Suppressor macrophage treated with lipopolysaccharide for 1 hour (primary cell): ENCODE data around the gene DROSHA.

Source experiments
- DNase-seq, 3 donors: peaks; one replicate each; pipeline ENCODE4 v3.0.0-alpha.2; 2020 to 2022

The DROSHA gene

DNA sequence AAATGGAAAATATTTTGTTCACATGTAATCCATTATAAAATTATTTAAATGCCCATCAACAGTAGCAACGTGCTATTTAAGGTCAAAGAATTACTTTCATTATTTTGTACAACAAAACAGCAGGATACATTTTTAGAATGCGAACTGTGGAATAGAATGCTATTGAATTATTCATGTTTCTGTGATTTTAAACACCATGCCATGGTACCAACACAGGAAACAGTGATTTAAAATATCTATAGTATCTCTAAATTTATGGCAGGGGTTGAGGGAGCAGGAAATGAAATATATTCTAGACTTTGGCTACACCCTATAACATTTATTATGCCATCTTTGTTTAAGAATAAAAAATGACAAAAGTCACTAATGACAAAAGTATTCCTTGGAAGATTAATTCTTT lies 62.4 kb downstream of the DROSHA start:
- no peak for DNase-seq

DNA sequence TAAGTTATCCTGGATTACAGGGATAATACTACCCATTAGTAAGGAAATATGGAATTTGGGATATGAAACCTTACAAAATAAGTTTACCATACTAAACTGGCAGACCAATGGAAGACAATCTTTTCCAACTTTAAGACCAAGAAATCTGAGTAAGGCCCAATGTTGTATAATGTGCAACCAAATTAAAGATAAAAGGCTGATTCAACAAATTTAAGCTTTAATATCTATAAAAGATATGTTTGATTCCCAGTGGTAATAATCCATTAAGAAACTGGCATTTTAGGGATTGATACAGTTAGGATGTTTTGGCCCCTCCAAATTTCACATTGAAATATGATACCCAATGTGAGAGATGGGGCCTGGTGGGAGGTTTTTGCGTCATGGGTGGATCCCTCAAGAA lies 66.6 kb downstream of the DROSHA start:
- DNase-seq = no peak

- DNase-seq = no peak
Observed at GRCh38 chr5:31464081-31464480, 67.8 kb downstream of the DROSHA start.

- no peak for DNase-seq
Observed at GRCh38 chr5:31463351-31463750, 68.5 kb downstream of the DROSHA start.

DNA sequence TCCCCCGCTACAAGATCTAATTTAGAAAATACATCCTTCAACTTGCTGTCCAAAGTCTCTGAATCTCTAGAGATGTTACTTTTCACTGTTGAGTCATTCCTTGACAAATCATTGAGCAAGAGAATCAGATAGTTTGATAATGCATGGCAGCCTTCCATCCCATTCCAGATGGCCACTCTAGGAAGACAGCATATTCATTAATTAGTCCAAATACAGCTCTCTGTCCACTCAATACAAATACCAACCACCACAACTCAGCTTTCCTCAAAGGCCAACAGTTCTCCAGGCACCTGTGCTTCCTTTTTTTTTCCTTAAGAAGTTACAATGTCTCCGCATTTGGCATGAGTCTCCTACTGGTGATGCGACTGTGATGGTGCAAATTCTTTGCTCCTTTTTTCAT lies 72.3 kb downstream of the DROSHA start:
- DNase-seq = no peak

- DNase-seq = no peak
Observed at GRCh38 chr5:31455172-31455571, 76.7 kb downstream of the DROSHA start.

- no peak for DNase-seq
Observed at GRCh38 chr5:31453522-31453921, 78.4 kb downstream of the DROSHA start.

- no peak for DNase-seq
Observed at GRCh38 chr5:31452314-31452713, 79.6 kb downstream of the DROSHA start.

DNA sequence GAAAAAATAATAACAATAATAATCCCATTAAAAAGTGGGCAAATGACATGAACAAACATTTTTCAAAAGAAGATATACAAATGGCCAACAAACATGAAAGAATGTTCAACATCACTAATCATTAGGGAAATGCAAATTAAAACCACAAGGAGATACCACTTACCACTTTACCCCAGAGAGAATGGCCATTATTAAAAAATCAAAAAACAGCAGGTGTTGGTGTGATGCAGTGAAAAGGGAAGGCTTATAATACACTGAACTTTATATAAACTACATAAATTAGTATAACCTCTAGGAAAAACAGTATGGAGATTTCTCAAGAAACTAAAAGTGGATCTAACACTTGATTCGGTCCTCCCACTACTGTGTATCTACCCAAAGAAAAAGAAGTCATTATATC lies 81.9 kb downstream of the DROSHA start:
- no peak for DNase-seq

- DNase-seq = no peak
Observed at GRCh38 chr5:31449174-31449573, 82.7 kb downstream of the DROSHA start.

DNA sequence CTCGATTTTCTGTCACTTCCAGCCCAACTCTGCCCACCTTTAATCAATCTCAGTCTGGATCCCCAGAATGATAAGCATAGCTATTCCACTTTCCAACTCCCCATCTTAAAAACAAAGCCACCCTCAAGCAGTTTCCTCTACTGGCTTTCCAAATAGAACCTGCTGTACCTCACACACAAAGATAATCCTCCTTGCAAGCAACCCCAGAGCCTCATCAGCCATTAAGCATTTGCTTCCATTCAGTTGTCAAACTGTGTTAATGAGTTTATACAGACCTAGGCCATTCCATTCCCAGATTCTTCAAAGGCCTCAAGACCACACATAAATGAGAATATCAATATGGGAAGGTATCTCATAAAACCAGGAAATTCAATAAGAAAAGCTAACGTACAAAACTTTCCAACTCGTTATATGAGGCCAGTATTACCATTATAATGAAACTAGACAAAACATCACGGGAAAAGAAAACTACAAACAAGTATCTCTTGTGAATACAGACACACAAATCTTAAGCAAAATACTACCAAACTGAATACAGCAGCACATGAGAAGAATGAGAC lies 86.8 kb downstream of the DROSHA start:
- DNase-seq = no peak

DNA sequence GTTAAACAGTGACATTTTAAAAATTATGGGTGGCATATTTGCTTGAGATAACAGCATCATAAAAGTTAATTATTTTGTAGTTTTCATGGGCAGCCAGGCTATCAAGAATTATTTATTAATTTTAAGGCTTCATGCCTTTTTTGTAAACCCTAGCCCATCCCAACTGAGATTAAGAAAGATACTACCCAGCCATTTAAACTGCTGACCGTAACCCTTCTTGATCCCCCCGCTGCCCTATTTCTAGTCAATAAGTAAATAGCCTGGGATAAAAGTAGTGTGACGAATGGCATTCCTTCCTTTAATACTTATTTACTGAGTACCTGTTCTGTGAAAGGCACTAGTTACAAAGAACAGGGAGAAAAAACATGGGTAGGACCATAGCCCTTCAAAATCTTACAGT lies 88.3 kb downstream of the DROSHA start:
- no peak for DNase-seq

DNA sequence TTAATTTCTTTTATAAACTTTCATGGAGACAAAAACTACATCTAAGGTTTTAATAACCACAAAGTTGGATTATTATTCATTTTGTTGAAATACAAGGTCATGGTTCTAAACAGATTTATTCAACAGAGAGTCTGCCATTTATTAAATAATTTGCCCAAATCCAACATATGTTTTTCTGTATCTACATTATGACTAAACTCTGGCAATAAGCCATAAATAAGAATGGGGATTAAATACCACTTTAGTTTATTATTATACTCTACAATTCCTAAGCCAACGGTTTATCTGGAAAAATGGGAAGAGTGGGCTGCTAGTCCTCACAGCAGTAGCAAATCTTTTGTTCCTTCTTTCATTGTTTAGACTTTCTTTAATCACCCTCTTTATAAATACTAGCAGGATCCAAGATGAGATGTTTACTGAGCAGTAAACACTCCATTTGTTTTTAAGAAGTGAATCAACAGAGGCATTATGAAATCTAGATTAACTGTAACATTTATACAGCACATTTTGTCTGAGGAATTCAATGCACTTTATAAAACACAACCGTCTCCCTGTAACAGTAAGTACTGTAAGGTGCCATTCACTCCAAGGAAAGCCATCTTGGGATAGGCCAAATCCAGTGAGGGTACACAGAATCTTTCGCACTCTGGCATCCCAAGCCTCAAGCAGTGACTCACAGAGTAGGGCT lies 89.7 kb downstream of the DROSHA start:
- DNase-seq = no peak

DNA sequence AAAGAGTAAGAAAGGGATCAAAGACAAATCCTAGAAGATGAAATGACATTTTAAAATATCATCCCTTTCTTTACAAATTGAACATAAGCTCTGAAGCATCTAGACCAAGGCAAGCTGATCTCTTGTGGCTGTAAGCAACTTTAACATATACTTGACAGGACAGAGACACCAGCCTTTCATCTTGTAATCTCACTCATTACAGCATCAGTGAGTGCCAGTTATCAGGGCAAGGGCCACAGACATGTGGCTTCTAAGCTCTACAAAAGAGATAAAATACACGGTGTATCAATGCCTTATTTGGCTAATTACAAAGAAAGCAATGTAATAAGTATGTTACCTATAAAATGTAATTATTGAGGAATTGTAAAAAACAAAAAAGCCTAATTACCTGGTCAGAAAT lies 95.0 kb downstream of the DROSHA start:
- DNase-seq = no peak

DNA sequence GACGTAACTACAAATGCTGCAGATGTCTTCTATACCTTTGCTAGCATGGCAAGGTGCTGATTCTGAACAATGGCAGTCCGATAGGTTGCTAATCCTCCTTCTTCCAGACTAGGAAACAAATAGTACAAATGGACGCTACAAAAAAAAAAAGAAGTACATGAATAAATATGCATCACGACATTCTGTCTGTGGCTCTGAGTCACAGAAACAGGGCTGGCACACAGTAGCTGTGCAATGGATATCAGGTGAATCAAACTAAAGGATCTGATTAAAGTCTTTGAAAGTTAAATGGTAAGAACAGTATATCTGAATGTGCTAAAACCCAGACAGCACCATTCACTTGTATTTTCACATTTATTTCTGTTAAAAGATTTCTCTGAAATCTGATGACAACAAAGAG lies 96.2 kb downstream of the DROSHA start:
- no peak for DNase-seq

DNA sequence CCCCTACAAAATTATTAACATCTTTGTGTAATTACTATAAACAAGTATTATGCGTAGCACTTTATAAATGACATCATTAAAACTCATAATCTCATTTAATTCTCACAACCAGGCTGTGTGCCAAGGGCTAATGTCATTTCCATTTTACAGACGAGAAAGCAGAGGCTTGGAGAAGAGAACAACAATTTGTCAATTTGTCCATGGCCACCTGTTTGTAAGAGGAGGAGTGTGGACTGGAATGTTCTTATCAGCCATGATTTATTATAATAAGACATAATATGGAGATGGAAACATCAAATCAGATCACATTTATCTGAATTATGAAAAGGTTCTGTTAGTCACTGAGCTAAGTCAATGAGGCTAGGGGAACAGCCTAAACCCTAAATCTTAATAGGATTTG lies 97.0 kb downstream of the DROSHA start:
- DNase-seq = no peak

GRCh38 chr5:31433229-31433628 lies 98.7 kb downstream of the DROSHA start:
- DNase-seq = no peak

DNA sequence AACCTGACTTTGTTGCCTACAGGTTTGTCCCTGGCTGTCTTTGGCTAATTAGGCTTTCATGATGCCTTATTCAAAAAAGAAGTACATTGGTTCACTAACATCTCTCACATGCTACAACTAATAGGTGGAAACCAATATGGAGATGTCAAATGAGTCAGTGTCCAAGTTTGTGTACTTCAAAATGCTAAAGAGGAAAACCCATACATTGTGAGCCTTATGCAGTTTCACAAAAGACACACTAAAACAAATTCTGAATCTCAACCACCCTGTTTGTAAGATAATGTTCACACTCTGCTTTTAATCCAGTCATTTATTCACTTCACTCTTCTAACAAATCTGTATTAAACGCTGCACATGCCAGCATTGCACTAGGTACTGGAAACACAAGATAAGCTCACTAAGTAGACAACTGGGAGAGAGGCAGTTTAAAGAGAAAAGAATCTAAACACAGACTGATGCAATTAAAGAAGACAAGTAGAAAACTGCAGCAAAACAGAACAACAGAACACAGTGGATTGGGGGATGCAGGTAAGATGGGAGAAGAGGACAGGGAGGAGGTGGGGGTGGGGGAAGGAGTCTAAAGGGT lies 104.1 kb downstream of the DROSHA start:
- no peak for DNase-seq

GRCh38 chr5:31427013-31427723 lies 104.7 kb downstream of the DROSHA start:
- DNase-seq = no peak

DNA sequence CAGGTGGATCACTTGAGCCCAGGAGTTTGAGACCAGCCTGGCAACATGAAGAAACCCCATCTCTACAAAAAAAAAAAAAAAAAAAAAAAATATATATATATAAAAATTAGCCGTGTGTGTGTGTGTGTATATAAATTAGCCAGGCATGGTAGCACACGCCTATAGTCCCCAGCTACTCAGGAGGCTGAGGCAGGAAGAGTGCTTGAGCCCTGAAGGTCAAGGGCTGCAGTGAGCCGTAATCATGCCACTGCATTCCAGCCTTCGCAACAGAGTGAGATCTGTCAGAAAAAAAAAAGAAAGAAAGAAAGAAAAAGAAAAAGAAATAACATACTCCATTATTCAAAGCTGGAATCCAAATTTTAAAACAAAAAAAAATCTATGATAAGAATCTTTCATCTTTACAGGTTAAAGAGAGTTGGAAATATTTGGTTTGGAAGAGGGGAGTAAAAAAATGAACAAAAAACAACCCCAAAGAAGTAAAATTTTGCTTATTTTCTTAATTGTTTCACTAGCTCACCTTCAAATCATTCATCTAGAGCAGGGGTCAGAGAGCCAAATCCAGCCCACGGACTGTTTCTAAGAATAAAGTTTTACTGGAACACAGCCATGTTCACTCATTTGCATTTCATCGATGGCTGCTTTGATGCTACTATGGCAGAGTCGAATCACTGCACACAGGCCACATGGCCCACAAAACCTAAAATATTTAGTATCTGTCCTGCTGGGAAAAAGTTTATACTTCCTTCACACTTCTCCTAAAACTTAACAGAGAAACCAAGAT lies 109.9 kb downstream of the DROSHA start:
- no peak for DNase-seq

- peak; percentile 64 to 74 (median 71) for DNase-seq
Observed at GRCh38 chr5:31417512-31417911, 114.4 kb downstream of the DROSHA start.

DNA sequence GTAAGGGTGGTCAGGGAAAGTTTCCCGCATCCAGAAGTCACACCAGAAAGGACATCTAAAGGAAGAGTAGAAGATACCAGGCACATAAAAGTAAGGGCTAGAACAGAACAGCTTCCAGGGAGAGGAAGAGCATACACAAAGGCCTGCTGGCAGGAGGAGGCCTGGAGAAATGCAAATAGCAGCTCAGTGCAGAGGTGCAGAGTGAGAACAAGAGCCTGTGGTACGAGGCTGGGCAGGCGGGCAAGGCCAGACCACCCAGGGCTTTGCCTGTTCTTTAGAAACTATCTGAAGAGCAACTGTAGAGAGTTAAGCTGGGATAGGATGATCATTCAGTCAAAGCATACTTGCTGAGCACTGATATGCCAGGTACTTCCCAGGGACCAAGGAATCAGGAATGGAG lies 115.3 kb downstream of the DROSHA start:
- DNase-seq = no peak

- DNase-seq = no peak
Observed at GRCh38 chr5:31415960-31416359, 115.9 kb downstream of the DROSHA start.
